GM21526 (cell line): Measurements from ENCODE around the gene KLF7.

Source experiments
- ATAC-seq: cut with Tn5 transposase; IDR thresholded peaks from one replicate; pipeline ENCODE4 v1.9.1; 2021; ENCODE audit warnings: moderate library complexity; ENCODE audit not compliant: unreplicated experiment, low FRiP score

Gene KLF7

DNA sequence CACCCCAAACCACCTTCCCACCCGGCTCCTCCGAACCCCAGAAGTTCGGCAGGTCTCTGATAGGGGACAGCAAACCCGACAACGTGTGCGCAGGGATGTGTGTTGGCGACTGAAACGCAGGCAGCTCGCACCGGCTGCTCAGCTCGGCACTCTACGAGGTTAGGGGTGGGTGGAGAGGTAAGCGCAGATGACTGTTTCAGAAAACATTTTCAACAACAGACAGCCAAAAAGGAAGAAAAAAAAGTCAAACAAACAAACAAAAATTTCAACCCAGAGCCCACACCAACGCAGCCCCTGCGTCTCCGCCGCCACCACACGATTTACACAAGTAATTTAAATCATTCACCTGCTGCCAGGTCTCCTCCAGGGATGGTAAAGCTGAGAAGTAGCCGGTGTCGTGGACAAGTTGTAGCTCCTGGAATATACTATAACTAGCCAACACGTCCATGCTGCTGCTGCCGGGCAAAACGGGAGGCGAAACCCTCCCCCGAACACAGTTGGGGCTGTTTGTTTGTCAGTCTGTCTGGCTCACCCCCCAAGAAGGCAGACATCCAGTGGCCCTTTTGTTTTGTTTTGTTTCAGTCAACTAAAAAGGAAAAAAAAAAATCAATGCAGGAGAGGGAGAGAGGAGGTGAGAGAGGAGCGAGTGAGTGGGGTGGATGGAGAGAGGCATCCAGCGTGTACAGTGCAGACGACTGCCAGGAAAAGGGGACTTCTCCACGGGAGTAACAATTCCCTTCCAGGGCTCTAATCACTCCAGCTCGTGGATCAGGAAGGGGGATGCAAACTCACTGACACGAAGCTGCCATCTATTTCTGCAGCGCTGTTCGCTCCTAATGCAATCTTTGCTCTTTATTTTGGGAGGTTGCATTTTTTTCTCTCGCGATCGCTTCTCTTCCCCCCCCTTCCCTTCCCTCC, at the start of gene KLF7:
Gene KLF7 (minus strand): TSS at position 828 of the 918 bp plus-strand sequence. CDS start 380 bp downstream, at position 448.
- ATAC-seq = no peak

DNA sequence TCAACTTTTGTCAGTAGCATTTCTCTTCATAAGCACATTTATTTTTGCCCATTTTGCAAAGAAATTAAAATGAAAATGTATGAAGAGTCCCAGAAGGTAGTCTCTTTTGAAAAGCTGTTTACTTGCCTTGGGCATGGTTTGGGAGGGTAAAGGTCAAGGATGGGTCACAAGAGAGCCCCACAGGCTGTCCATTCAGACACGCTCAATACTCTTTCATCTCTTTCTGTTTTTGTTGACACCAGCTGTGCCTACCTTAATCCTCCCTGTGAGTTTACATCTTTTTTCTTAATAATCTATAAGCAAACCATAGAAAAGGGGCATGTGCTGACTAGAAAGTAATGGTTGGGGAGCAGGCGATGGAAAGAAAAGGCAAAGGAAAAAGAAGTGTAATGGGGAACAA, 49.6 kb upstream of the KLF7 start:
- no peak for ATAC-seq

DNA sequence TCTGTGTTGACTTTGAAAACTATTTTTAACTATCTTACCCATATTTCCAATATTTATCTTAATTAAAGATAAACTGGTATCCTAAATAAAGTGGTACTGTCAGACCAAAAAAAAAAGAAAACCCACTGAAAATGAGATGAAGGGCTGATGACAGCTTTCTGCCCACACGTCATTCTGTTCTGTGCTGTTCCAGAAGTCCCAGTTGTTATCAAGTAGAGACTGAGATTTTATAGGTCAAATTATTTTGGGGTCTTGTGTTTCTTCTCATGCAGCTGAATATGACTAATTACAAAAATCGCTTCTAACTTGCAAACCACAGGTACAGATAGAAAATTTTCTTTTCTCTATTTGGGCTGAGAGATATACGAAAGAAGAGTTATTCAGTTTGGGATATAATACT, 48.7 kb upstream of the KLF7 start:
- no peak for ATAC-seq

DNA sequence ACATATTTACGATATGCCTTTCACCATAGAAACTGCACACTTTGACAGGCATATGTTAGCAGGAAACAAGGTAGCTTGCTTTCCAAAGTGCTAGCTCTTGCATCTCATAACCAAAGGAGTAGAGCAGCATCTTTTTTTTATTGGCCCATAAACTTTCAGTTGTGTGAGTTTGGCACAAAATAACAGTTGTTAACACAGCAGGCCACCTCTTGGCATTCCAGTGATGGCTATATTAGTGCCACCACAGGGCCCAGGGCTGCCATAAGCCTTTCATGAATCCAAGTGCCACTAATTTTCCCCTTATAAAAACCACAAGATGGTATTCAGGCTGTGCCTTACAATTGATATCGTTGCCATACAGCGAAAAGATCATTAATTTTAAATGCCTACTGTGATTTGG, 40.3 kb upstream of the KLF7 start:
- ATAC-seq = no peak

DNA sequence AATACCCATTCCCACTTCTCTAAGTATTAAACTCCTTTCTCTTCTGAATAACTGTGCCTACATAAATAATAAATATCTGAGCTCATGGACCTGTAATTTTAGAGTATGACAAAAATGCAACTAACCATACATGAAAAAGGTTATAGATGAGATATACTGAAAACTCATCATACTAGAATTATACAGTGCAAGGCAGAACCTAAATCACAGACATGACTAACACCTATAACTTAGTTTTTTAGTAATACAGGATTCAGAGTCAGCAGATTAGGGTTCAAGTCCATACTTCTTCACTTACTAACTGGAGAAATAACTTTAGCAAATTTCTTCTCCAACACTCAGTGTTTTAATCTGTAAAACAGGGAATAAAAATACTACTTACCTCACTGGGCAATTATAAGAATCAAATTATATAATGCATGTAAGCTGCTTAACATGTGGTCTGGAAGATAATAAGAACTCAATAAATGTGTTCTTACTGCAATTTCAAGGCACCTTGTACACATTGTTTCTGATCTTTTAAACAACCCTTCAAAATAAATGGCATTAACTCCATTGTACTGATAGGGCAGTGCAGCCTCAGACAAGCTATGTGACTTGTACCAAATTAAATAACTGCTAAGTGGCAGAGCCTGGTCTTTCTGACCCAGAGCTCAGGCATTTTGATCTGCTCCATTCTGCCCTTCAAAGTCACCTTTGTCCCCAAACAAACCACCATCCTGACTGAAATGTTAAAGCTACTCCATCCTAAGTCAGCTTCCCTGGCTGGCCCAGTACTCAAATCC, 39.6 kb upstream of the KLF7 start:
- ATAC-seq = no peak

DNA sequence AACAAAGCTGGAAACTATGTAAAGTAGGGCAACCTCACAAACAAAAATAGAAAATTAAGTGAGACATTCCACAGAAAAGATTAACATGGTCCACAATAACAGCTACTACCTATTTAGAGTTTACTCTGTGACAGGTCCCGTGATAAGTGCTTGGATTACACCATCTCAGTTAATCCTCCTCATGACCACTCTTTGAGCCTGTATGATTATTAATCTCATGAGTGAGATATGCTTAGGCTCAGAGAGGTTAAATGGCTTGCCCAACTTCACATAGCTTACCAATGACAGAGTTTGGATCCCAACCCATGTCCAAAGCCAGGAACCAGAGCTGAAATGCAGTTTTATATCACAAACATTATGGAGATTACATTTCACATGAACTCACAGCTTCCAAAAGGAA, 37.3 kb upstream of the KLF7 start:
- ATAC-seq = no peak

DNA sequence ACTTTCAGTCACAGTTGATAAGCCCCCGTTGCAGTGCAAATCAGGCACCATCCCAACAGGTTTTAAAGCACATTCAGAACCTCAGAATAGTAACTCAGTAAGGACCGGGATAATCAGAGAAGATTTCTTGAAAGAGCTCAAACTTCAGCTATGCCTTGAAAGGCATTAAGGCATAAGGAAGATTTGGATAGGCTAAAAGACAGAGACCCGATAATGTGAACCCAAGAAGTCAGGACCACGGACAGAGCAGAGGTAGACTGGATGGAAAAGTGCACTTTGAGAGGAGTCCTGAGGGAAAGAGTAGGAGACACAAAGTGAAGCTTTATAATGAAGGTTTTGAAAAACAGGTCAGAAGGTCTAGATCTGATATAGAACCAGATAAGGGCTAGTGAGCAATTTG, 36.9 kb upstream of the KLF7 start:
- no peak for ATAC-seq

DNA sequence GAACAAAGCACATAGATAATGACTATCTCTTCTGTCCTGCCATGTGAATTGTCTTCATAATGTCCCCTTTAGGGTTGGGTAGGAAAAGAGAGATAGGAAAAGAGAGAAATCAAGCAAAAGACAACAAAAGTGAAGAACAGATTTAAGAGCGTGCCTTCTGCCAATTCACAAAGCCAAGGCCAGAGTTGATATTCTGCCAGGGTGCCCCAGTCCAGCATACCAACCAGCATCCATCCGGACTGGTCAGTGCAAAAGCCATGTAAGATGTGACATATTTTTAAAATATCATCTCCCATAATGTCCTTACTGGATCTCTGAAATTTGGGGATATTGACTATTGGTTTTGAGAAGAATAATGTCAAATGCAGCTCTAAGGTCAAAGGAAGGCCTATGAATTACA, 35.7 kb upstream of the KLF7 start:
- no peak for ATAC-seq

DNA sequence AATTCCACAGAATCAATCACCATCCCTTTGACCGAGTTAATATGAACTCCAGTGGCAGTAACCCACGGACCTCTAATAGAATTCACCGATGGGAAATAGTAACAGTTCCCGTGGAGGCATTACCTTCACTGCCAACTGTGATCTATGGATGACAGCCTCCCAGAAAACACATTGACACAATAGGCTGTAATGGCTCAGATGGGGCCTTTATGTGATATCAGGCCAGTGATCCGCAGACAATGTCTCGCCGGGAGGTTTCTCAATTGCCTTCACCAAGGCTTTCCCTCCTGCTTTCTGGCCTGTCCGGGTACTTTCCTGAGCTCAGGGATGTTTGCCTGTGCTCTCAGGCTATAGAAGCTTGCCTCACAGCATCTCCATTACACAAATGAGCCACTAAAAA, 34.4 kb upstream of the KLF7 start:
- ATAC-seq = no peak

DNA sequence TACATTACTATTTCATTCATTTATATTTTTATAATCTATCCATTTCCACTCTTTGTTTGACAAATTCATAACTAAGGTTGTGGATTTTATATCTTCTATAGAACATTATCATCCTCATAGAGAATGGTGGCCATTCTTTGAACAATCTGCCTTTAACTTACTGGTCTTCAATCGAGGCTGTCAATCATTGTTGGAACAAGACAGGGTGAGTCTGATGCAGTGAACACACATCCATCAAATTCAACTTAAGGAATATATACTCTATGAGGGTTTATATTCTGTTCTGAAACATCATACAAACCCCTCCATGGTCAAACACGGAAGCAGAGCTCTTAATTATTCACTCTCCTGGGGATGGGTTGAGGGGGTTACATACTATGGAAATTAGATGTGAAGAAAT, 28.3 kb upstream of the KLF7 start:
- no peak for ATAC-seq

DNA sequence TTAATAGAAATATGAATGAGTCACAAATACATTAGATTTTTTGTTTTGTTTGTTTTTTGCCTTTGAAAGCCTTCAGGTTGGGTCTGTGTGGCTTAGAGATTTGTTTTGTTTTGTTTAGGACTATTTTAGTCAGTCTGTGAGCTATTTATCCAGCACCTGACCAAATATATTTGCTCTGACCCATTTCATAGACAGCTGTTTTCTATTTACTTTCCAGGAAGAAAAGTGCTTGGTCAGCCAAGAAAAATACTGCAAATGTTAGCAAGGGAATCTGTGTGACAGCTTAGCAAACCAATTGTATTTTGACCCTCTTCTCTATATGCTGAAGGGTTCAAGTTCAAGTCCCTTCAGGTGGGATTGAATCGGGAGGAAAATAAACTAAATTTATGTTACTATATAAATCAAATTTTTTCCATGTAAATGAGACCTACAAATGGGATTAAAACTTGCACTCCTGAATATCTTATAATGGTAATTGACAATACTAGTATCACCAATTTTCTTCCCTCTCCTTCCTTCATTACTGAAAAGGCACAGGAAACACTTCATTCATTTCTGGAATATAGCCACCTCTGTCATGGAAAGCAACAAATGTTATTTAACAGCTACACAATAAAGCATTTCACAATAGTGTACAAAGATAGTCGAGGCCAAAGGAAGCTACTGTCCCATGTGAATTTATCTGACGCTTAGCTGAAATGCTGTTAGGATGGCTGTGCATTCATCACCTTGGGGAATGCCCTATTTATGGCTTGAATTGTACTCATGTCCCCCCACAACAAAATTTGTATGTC, 23.1 kb upstream of the KLF7 start:
- ATAC-seq = no peak

DNA sequence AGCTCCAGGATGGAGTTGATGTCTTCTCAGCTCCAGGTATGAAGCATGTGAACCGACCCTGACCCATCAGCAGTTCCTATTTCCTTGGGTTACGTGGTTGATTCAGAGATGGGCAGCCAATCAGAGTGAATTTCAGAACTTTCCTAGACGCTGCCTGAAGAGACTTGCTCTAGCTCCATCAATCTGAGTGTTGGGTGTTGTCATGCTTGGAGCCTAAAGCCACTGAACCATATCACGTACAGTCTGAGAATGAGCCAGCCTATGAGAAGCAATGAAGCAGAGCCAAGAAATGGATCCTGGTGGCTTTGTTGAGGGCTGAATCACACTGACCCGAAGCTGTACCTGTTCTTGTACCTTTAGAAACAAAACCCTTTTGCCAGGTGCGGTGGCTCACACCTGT, 19.6 kb upstream of the KLF7 start:
- ATAC-seq = no peak

DNA sequence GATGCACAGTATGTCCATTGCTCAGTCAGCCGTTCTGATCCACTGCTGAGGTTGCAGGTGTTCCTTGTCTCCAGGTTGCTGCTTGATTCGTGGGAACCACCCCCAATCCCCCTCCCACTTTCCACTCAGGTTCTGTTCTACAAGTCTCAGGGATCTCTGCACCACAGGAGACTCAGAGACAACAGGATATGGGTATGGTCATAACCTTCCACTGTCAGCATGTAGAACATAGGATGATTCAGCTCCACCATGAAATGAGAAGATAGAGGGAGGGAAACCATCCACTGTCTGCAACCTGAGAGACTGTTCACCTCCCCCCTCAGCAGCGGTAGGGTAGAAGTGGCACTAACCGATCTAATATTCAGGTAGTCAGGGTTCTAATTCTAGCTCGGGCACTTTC, 19.0 kb upstream of the KLF7 start:
- ATAC-seq = no peak

DNA sequence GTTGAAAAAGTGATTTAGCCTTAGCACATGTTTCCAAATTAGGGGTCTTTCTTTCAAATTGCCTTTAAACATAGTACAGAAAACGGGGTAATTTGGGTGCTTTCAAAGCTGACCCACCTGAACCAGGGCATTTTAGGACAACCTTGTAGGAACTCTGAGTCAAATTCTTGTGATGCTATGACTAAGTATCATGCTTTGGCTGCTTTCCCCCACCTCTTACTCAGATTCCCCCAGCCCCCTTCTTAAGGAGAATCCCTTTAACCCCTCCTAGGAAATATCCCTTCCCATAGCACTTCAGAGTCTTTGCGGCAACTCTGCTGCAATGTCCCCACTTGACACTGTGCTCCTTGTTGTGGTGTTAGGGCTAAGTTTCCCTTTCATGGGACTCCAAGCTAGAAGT, 18.6 kb upstream of the KLF7 start:
- no peak for ATAC-seq

DNA sequence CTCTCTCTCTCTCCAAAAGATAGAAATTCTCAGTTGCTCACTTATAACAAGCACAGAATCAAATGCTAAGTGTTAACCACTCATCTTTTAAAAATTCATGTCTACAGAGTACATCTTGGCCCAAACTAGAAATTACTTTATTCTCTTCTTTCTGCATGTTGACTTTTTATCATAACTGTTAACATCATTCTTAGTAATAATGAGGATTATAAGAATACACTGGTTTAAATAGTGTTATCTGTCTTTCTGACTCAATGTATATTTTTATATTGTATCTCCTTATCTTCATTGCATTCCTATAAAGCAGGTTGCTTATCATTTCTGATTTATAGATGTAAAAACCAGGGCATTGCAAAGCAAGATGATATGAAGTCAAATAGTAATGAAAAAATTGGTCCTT, 17.8 kb upstream of the KLF7 start:
- ATAC-seq = no peak

DNA sequence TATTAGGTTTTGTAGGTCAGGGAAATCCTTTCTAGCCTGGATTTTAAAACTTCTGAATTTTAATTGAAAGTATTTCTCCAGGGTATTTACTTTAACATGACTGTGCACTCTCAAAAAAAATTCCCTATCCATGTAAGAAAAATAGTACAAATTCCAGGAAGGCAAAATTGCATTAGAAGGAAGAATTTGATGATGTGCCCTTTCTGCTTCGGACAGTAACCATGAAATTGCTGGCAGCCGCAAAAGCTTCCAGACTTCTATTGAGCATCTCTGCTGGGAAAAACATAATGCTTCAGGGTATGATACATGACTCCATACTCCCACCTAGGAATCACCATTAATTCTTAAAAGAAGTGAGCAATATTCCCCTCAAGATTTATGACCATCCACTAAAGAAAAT, 17.2 kb upstream of the KLF7 start:
- ATAC-seq = no peak

DNA sequence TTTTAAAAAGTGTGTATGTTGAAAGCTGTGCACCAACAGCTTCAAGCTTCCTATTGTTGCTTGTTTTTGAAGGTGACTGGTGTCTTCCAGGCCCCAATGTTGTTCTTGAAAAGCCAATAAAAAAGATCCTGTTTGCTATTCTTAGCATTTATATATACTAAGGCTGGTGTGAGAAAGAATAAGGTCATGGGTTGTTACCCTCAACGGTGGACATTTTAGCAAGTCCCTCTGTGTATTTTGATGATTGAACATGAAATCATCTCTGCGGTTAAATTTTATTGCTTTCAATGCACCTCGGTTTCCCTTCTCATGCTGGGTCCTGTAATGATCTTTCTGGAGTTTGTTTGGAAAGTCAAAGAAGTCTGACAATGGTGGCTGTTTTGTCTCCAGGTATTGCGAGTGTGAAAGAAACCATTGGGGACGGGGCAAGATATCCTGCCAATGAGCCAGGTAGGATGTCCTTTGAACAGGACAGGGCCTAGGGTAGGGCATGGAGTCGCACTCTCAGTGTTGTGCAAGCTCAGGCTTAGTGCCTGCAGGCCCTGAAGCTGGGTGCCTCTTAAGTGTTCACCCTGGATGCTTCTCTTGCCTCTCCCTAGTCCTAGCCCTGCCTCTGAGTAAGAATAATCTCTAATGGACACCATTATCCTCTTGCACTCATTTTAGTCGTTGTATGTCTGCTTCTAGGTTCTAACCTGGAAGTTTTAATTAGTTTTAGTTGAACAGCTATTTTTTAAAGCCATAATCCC, 16.0 kb upstream of the KLF7 start:
- ATAC-seq = no peak

DNA sequence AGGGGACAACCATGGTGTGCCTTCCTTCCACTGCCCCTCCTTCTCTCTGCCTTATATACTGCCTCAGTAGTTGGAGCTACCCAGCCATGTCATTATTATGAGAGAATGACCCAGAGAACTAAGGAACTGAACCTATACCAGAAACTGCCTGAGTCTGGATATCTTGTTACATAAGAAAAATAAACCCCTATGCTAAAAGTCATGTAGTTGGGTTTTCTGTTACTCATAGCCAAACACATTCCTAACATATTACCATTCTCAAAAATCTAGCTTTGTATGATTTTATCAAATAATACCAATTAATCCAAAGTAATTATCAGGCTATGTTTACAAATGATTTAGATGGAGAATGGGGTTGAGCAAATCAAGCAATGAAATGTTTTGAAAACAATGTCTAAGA, 15.0 kb upstream of the KLF7 start:
- ATAC-seq = no peak

DNA sequence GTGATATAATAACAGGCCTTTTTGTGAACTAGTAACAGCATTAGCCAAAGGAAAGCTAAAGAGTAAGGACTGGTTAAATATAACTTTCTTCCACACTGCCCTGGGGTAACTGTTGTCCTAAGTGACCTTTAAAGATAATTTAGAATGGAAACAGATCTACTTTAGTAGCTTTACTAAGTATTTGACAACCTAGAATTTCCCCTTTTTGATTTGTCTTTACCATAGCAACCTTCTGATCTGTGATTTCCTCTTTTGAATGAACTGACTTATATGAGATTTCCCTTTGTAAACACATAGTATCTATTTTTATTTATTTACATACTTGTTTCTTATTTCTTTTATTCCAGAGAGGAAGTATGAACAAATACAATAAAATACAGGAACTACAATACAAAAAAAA, 10.5 kb upstream of the KLF7 start:
- no peak for ATAC-seq

DNA sequence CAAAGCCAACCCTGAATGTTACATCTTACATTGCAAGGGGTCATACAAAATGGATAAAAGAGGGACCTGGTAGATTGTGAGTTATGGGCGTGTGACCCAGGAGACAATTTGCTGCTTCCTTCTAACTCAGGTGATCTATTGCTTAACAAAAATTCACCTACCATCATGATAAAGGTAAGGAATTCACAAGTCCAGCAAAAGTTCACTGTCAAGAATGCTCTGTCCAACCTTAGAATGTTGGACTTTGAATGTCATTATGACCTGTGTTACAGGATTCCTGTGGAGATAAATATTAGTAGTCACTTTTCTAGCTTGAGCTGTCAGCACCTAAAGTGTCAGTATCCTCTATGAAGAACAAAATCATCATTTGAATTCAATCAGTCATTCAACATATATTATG, 7.9 kb upstream of the KLF7 start:
- ATAC-seq = no peak
